ENCODE results near the gene HOXA3. TPM values are rescaled to one million over a fixed set of nuclear protein-coding genes. Genes with fewer than 3 reads are reported as not detected.

The HOXA3 gene
- total RNA-seq, 1 donor from 2014 or later: not detected

DNA sequence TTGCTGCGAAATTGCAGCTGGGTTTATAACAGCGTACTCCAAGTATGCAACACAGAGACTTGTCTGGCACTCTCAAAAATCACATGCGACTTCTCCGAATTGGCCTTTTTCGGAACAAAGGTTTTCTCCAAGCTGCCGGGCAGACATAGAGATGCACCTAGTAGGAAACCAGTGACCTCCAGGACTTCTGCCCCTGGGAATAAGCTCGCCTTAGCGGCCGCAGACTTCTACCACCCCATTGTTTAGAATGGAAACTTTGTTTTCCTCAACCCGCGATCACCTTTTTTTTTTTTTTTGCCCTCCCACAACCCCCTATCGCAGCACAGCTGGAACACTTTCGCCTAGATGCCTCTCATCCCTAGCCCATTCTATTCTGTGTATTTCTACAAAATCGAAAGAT is 26.6 kb upstream of the HOXA3 start:
- no peaks in the 10 kb centered on the region for H3K36me3 Mint-ChIP-seq (ENCODE audit: unreplicated experiment)
- peaks cover 8% of the 10 kb centered on the region for H3K9me3 Mint-ChIP-seq (ENCODE audit: unreplicated experiment)
- H3K27me3 Mint-ChIP-seq (ENCODE audit: unreplicated experiment): peaks cover 47% of the 10 kb centered on the region
- no peak overlapping the region for H3K4me3 Mint-ChIP-seq (ENCODE audit: unreplicated experiment)
- no peak for DNase-seq
- TF ChIP-seq, protein P1, sequence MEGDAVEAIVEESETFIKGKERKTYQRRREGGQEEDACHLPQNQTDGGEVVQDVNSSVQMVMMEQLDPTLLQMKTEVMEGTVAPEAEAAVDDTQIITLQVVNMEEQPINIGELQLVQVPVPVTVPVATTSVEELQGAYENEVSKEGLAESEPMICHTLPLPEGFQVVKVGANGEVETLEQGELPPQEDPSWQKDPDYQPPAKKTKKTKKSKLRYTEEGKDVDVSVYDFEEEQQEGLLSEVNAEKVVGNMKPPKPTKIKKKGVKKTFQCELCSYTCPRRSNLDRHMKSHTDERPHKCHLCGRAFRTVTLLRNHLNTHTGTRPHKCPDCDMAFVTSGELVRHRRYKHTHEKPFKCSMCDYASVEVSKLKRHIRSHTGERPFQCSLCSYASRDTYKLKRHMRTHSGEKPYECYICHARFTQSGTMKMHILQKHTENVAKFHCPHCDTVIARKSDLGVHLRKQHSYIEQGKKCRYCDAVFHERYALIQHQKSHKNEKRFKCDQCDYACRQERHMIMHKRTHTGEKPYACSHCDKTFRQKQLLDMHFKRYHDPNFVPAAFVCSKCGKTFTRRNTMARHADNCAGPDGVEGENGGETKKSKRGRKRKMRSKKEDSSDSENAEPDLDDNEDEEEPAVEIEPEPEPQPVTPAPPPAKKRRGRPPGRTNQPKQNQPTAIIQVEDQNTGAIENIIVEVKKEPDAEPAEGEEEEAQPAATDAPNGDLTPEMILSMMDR (IDR thresholded peaks at IDR 0.05; ENCODE audit: partially characterized antibody, unreplicated experiment): no peak
- H3K4me1 Mint-ChIP-seq (ENCODE audit: low read depth, unreplicated experiment): no peaks in the 10 kb centered on the region
- H3K27ac Mint-ChIP-seq (ENCODE audit: unreplicated experiment): no peak overlapping the region

DNA sequence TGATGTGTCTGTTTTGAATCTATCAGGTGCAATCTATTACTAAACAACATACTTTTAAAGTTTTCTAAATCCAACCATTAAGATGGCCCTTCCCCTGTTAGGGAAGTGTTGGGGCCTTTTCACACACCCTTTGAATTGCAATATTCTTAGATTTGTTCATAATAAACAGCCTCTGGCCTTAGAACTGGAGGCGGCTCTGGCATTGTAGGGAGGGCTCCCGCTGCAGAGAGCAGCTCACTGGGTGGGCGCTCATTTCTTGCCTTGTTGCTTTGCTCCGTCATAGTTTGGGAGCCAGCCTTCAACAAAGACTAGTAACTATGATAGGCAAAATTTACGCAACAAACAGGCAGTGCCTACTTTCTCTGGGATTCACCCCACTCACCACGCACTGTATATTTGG is 26.0 kb upstream of the HOXA3 start:
- no peak for DNase-seq
- peaks cover 44% of the 10 kb centered on the region for H3K27me3 Mint-ChIP-seq (ENCODE audit: unreplicated experiment)
- H3K36me3 Mint-ChIP-seq (ENCODE audit: unreplicated experiment): no peaks in the 10 kb centered on the region
- TF ChIP-seq, protein P1 (IDR thresholded peaks at IDR 0.05; ENCODE audit: partially characterized antibody, unreplicated experiment): no peak
- H3K9me3 Mint-ChIP-seq (ENCODE audit: unreplicated experiment): peaks cover 8% of the 10 kb centered on the region
- H3K4me3 Mint-ChIP-seq (ENCODE audit: unreplicated experiment): no peak overlapping the region
- H3K27ac Mint-ChIP-seq (ENCODE audit: unreplicated experiment): no peak overlapping the region
- no peaks in the 10 kb centered on the region for H3K4me1 Mint-ChIP-seq (ENCODE audit: low read depth, unreplicated experiment)

DNA sequence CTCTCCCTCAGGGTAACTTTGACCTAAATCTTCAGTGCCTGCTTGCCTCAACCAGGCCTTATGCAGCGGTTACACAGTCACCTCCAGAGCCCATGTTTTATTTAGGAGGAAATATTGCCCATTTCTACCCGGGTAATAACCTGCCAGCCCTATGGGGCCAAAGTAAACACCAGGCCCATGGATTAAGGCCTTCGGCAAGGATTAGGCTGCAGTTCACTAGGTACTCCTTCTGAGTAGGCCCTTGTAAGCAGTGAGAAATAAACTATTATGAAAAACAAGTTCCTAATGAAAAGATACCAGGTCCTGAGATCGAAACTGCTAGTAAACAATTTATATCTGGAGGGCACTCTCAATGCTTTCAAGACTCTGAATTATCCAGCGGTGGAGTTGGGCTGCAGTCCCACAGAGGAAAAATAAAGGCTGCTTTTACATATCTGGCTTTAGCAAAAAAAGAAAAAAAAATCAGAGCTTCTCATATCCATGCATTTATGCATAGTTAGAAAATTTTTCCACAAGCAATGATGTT is 25.5 kb upstream of the HOXA3 start:
- Mint-ChIP-seq H3K27me3 (ENCODE audit: unreplicated experiment) (peaks cover 41% of the 10 kb centered on the region), H3K4me1 (ENCODE audit: low read depth, unreplicated experiment) (no peaks in the 10 kb centered on the region)
- TF ChIP-seq, protein P1 (IDR thresholded peaks at IDR 0.05; ENCODE audit: partially characterized antibody, unreplicated experiment): no peak

DNA sequence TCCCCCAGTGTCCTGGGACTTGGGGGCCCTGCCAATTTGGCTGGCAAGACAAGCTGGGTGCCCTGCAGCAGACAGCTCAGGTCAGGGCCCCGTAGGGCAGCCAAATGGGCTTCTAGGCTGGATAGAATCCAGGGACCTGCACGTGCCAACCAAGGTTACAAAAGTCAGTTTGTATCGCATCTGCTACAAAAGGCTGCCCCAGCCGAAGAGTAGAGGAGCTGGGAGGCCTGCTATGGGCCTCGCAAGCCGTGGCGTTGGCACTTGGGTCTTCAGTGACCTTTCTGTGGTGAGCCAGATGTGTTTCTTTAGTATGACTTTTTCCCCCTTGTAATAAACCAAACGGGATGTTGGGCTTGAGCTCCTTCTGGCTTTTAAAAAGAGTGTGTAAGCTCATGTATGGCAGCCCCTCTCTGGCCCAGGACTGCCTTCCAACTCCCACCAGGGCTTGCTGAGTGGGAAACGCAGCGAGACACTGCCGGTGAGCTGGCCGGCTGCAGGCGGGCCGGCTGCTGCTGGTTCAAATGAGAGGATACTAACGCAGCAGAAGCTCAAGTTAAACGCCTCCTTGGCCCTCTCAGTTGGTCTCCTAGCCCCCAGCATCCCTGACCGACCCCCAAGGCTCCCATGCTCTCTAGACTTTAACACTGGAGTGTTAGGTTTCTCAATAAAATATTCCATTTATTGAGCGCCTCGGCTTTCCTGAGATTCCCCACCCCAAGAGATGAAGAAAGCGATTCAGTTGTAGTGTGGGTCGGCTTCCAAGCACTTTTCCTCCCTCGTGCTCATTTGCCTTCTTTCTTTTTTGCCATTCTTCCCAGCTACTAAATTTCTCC is 24.8 kb upstream of the HOXA3 start:
- no peak overlapping the region for H3K27ac Mint-ChIP-seq (ENCODE audit: unreplicated experiment)
- no peaks in the 10 kb centered on the region for H3K36me3 Mint-ChIP-seq (ENCODE audit: unreplicated experiment)
- TF ChIP-seq, protein P1 (IDR thresholded peaks at IDR 0.05; ENCODE audit: partially characterized antibody, unreplicated experiment): no peak
- H3K27me3 Mint-ChIP-seq (ENCODE audit: unreplicated experiment): peaks cover 39% of the 10 kb centered on the region
- DNase-seq: peak; percentile 8
- H3K9me3 Mint-ChIP-seq (ENCODE audit: unreplicated experiment): peaks cover 6% of the 10 kb centered on the region
- H3K4me3 Mint-ChIP-seq (ENCODE audit: unreplicated experiment): no peak overlapping the region
- no peaks in the 10 kb centered on the region for H3K4me1 Mint-ChIP-seq (ENCODE audit: low read depth, unreplicated experiment)

More for the DNA sequence above, 25.5 kb upstream of the HOXA3 start:
- Mint-ChIP-seq H3K4me3 (ENCODE audit: unreplicated experiment) (no peak overlapping the region), H3K36me3 (ENCODE audit: unreplicated experiment) (no peaks in the 10 kb centered on the region), H3K27ac (ENCODE audit: unreplicated experiment) (no peak overlapping the region), H3K9me3 (ENCODE audit: unreplicated experiment) (peaks cover 8% of the 10 kb centered on the region)
- DNase-seq: no peak

DNA sequence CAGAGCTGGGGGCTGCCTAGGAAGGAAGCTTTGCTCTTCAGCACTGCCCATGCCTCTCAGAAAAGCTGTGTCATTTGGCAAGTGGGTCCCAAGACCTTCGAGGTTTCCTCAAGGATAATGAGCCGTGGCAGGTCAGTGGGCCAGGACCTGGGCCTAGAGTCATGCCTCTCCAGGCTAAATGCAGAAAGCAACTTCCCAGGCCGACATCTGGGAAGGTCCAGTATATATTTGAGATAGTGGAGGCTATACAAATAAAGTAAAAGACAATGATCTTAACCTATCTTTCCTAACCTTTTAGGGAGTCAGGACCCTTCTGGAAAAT is 24.1 kb upstream of the HOXA3 start:
- TF ChIP-seq, protein P1 (IDR thresholded peaks at IDR 0.05; ENCODE audit: partially characterized antibody, unreplicated experiment): no peak
- H3K27ac Mint-ChIP-seq (ENCODE audit: unreplicated experiment): no peak overlapping the region
- peak; percentile 8 for DNase-seq
- H3K27me3 Mint-ChIP-seq (ENCODE audit: unreplicated experiment): peaks cover 45% of the 10 kb centered on the region
- H3K36me3 Mint-ChIP-seq (ENCODE audit: unreplicated experiment): no peaks in the 10 kb centered on the region
- peaks cover 8% of the 10 kb centered on the region for H3K9me3 Mint-ChIP-seq (ENCODE audit: unreplicated experiment)
- H3K4me1 Mint-ChIP-seq (ENCODE audit: low read depth, unreplicated experiment): no peaks in the 10 kb centered on the region
- H3K4me3 Mint-ChIP-seq (ENCODE audit: unreplicated experiment): no peak overlapping the region
